GM21825 (cell line): ENCODE results near the gene PPIL6.

Experiments
- ATAC-seq: cut with Tn5 transposase; IDR thresholded peaks from one replicate; pipeline ENCODE4 v1.9.1; 2021; ENCODE audit warnings: mild to moderate bottlenecking, moderate library complexity; ENCODE audit not compliant: unreplicated experiment

The PPIL6 gene

DNA sequence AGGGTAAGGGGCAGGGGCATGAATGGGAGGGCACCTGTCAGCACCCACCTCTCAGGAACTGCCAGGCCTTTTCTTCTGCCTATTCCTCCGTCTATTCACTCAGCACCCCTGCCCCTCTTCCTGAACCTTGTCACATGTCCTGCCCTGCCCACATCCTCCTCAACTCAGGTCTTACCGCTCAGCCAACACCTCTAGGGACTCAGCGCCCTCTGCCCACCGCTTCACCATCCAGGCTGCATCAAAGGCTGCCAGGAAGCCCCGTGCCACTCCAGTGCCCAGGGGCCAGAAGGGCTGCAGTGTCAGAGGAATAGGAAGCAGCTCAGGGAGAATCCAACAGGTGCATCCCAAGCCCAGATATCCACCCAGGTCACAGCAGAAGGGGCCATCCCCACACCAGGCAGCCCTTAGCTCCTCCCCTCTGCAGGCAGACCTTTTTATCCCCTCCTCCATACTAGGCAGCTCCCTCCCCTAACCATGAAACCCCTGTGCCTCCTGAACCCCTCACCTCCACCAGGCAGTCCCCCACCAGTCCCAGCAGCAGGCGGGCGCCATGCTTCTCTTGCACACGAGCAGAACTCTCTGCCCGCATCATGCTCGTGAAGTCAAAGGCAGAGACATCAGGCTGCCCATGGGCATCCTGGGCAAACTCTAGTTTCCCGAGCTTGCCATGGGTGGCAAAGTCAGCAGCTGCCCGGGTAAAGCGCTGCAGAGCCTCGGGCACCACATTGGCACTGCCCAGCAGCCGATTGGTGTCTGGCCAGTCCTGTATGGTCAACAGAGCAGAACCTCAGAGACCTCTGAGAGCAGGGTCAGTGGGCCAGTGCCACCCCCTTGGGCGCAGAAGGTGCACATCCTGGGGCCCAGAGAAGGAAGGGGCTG, 9.6 kb upstream of the PPIL6 start:
- no peak for ATAC-seq

DNA sequence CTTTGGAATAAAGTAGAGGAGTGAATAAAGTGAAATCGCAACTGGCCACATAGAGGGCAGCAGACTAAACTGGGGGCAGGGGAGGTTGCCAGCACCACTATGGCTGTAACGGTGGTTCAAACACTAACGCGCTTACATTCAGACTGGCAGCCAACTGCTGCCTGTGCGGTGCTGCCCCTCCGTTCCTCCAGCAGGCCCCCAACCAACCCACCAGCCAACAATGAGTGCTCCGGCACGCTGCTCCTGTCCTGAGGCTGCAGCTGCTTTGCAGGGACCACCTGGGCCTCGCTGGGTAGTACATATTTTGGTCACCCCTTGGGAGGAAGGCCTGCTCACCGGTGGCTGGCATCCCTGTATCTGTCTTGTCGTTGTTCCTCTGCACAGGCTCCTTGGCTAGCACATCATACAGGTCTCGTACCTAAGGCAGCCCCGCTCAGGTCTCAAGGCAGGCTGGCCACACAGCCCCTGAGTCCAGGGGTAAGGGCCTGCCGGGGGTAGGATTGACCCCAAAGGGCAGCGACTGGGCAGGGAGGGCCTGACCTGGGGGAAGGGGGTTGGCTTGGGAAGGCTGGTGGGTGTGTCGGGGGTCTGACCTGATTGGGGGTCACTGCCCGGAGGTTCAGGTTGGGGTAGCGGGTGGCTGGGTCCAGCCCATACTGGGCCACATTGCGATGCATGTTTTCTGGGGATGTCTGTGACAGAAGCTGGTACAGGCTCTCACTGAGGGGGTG, 8.8 kb upstream of the PPIL6 start:
- no peak for ATAC-seq

DNA sequence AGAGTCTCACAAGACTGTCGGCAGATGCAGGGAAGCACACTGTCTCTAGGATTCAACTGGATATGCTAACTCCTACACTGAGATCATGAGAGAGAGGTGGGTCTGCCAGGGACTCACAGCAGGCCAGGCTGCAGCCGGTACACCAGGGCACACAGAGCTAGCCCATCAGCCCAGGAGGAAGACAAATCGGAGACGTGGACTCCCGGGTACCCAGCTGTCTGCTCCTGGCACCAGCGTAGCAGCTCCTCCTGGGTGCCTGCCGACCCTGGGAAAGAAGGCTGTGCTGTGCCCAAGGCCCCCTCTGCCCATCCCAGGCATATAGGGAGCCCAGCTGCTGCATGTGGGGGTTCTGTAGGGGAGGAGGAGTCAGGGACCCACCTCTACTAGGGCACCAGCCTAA, 8.2 kb upstream of the PPIL6 start:
- no peak for ATAC-seq

DNA sequence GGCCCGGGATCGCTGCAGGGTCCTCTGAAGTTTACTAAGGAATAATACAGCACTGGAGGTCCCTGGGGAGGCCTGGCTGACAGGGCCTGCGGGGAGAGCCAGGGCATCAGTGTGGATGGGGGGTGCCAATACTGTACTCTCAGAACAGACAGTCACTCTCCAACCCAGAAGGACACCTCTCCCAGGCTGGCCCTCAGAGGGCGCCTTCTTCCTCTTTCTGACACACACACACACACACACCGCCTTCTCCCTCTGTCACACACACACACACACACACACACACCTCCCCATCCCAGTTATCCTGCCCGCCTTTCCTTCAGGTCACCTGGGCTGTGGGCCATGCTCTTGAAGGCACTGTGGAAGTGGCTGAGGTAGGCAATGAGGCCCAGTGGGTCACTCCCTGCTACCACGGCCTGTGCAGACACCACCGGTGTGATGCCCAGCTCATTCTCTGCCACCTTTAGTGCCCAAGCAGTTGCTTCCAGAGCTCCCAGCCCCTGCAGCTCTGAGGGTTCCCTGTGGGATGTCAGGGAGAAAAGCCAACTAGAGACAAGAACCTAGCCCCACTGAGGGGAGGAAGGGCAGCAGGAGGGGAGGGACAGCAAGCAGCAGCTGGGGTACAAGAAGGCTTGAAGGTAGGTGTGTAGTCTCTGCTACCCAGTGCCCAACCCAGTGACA, 7.6 kb upstream of the PPIL6 start:
- no peak for ATAC-seq

DNA sequence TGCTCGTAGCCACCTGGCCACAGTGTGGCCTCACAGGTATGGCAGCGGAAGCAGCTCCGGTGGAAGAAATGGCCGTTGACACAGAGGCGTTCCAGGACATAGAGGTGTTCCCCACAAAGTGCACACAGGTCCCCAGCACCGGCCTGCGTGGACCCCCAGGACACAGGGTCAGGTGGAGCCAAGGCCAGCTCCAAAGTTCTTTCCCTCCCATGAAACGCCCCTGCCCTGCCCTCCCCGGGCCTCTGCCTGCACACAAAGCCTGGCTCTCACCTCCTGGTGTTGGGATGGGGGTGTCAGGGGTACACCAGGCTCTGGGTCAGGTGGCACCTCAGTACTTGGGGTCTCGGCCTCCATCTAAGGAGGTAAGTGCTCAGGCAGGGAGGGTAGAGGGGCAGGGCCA, 6.7 kb upstream of the PPIL6 start:
- ATAC-seq = no peak

DNA sequence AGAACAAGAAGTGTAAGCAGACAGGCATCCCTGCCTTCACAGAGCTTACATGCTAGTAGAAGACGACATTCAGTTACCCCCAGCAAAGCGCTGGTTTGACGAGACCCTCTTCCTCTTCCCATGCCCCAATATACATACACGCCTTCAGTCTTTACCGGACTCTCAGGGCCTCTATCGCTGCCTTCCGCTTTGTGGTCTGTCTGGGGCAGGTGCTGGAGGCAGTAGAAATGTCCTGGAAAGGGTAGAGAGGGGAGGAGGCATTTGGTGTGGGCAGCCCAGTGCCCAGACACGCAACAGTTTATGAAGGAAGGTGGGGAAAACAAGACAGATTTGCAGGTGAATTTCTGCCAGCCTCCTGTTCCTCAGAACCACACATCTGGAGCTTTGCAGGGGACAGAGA, 6.1 kb upstream of the PPIL6 start:
- ATAC-seq = no peak

DNA sequence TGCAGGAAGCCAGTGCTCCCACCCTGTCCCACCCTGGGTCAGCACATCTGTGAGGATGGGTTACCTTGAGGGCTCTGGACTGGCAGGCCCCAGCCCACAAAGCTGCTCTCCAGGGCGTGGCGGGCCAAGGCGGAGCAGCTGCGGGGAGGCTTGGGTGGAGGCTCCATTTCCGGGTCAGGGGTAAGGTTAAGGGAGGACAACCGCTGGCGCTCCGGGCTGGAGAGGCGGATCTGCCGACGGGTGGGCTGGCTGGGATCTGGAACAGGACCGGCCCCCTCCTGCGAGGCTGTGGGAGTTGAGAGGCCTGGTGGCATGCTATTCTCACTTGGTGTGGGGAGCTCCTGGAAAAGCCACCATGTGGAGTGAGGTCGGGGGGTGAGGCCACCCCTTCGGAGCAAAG, 5.6 kb upstream of the PPIL6 start:
- no peak for ATAC-seq

DNA sequence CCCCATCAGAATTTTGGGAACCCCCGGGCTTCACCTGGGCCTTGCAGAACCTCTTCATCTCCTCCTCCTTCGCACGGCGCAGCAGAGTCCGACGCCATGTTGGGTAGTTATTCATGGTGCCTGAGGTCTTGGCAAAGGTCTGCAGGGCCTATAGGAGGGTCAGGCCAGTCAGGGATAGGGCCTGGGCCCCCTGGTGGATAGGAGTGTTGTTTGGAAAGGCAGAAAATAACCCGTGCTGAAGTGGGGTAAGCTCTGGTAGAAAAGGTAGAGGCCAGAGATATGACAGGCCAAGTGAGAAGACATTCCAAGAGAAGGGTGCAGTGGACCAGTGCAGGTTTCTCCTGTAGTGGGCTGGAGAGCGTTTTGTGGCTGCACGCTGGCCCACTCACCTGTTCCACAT, 5.0 kb upstream of the PPIL6 start:
- ATAC-seq = no peak

DNA sequence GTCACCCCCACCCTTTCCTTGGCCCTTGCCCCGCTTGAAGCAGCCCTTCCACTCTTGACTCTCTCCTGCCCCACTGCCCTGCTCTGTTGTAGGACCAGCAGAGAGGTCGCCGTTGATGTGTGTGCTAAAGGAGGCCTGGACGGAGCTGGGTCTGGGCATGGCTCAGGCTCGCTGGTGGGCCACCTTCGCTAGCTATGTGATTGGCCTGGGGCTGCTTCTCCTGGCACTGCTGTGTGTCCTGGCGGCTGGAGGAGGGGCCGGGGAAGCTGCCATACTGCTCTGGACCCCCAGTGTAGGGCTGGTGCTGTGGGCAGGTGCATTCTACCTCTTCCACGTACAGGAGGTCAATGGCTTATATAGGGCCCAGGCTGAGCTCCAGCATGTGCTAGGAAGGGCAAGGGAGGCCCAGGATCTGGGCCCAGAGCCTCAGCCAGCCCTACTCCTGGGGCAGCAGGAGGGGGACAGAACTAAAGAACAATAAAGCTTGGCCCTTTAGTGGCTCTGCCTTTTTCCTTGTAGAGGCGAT, 3.1 kb upstream of the PPIL6 start:
- ATAC-seq = no peak

DNA sequence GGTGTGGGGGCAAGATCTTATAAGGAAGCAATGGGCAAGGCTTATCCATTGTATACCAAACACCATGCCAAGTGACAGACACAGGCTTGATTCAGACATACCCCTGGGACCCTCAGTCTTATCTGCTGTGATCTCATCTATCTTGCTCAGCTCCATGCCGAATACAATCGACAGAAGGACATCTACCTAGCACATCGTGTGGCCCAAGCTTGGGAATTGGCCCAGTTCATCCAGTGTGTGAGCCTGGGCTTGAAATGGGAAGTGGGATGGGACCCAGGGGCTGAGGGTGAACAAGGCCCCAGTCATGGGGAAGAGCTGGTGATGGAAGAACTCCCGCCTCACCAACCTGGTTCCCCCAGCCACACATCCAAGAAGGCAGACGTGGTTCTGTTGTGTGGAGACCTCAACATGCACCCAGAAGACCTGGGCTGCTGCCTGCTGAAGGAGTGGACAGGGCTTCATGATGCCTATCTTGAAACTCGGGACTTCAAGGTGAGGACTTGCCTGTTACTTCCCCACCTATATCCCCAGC, 2.0 kb upstream of the PPIL6 start:
- no peak for ATAC-seq

DNA sequence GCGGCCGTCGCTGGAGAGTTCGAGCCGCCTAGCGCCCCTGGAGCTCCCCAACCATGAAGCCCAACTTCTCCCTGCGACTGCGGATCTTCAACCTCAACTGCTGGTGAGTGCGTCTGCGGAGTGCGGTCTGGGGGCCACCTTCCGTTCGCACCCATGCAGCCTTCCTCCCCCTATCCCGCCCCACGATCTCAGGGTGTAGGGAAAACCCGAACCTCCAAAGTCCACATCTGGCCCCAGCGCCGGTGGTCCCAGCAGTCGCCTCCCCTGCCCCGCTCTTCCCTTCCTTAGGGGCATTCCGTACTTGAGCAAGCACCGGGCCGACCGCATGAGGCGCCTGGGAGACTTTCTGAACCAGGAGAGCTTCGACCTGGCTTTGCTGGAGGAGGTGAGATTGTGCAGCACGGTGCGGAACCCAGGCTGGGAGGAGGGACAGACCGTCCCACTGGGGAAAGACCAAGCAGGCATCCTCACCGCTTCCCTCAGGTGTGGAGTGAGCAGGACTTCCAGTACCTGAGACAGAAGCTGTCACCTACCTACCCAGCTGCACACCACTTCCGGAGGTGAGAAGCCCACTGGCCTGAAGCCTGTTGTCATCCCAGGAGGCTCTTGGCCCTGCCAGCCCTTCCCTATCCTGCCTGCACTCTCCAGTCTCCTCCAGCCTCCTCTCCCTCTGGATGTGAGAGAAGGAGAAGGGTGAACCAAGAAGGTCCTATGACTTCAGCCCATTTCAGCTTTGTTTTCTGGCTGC, 815 bp upstream of the PPIL6 start:
- ATAC-seq = peak; percentile 20

DNA sequence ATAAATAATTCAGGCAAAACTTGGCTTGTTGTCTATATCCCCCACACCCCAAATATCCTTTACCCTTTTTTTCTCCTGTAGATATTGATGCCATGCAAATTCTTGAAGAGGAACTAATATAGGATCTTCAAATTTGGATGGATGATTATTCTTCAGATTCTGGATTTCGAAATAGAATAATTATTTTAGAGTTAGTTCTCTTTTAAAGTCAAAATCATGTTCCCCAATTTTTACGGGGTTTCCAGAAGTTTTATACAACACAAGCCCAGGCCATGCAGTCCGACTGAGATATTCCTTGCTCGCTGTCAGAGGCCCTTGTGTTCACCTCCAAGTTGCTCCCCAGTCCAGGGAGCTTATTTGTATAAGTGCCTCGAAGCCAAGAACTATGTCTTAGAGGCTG, 4.4 kb downstream of the PPIL6 start:
- ATAC-seq = no peak

DNA sequence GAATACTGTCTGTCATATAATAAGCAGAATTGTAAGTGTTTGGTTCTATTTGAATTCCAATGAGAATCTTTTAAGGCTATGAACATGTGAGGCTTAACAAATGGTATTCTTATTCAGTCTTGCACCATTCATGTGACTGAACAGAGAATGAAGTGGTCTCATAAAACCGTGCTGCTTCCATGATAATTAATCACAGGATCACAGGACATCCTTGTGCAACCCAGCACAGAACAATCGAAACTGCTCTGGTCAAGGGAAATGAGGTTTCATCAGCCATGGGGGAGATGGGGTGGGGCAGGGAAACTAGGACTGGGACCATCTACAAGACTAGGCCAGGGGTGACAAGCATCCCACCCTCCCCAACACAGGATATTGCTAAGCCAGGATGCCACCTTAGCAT, 6.0 kb downstream of the PPIL6 start:
- no peak for ATAC-seq

DNA sequence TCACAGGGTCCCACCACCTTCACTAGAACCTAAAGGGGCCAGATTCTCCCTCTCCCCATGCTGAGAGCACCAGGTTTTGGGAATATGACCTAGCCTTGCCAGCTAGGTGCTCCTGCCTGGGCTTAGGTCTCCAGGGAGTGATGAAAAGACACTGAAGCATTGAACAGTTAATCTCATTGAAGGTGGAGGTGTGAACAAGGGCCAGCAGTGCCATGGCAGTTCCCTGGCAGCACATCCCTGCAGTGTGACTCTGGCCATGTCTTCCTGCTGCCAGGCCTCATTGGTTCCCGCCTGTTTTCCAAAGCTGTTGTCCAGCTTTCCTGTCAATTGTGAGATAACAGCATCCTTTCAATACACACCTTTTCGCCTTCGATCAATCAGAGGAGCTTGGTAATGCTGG, 10.9 kb downstream of the PPIL6 start:
- no peak for ATAC-seq

DNA sequence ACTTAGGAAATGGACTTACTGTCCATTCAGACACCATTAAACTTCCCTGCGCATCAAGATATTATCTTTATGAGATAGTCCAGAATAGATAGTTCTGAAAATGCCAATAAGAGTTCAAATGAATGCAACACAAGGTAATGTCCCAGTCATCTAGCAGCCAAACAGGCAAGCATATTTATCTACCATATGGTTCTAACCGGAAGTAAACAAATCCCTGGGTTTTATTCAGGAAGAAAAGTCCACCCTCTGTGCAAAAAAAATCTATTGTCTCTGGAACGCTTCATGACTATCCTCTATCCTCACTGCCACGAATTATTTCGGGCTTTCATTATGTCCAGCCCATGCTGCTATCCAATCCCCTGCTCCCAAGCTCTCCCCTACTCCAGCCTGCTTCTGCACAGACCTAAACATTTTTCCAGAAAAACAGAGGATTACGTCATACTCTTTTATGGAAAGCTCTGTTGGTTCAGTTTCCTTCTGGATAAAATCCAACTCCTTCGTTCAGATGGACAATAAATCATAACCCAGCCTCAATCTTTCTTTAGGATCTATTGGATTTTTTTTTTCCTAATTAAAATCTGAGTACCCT, 11.4 kb downstream of the PPIL6 start:
- no peak for ATAC-seq

DNA sequence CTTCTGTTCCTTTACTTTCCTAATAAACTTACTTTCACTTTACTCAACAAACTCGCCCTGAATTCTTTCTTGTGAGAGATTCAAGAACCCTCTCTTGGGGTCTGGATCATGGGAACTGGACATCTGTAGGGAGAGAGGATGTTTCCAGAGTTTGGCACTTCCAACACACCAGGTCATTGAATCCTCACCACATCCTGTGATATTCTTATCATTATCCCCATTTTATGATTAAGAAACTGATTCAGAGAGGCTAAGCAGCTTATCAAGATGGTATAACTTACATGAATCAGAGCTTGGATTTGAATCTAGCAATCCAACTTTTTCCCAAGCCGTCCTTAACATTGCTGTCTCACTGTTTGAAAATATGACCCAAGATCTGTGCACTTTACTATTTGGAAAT, 15.5 kb downstream of the PPIL6 start:
- ATAC-seq = no peak

DNA sequence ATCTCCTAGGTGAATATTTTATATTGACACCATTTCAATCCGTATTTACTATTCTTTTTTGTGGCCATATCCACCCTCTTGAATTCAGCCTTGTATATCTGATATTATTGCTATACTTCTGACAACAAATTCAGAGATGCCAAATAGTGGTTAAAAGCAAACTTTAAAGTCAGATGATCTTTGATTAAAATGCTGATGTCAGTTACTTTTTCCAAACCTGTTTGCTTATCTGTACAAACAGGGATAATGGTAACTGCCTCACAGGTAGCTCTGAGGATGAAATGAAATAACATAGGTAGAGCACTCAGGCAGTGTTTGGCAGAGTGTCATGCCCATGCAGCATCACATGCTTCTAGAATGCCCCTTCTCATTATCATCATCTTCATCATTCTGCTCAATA, 19.2 kb downstream of the PPIL6 start:
- ATAC-seq = no peak

DNA sequence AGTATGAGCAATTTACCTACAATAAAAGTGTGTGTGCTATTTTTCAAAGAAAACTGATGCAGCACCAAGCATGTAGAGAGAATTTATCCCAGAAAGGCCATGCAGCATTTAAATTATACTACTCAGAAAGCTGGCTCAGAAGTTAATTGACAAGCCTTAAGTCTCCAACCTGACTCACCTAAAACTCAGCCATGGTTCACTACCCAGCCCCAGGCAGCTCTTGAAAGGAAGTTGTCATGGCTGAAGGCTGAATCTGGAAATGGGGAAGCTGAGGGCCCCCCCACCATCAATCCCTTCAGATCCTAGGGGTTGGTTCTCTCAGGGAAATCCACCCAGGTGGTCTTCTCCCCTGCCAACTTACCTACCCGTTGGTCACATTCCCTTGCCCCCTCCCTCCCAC, 19.7 kb downstream of the PPIL6 start:
- no peak for ATAC-seq

DNA sequence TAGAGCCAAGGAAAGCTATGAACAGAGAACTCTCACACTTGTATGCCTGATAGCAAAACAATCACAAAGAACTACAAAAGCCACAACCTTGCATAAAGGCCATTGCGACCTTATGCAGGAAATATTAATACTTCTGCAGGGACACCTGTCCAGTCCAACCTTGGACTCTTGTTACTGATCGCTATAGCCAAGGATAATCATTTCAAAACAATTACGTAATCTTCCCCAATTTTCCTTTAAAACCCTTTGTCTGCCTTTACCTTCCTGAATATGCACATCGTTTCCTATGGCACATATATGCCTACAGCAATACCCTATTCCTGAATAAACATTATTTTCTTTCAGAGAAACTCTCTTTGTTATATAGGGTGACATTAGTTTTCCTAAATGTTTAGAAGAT, 22.8 kb downstream of the PPIL6 start:
- ATAC-seq = no peak

DNA sequence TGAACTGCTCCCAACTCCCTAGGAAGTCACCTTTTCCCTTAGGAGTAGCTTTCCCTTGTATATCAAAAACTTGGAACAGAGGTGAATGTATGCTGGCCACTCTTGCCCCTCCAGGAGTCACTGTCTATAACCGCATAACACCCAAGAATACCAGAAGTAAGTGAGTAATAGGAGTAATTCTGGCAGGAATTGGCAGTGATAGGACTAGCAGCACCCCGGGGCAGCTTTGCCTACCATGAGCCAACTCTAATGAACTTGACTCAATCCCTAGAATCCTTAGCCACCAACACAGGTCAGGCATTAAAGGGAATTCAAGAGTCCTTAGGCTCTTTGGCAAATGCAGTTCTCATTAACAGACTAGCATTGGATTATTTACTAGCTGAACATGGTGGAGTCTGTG, 29.4 kb downstream of the PPIL6 start:
- ATAC-seq = no peak
